Caco-2 (cell line): ENCODE results near the gene OSGEPL1. TPM values are rescaled to one million over a fixed set of nuclear protein-coding genes. Genes with fewer than 3 reads are reported as not detected.

Source experiments
- BruUV-seq: library from RNA; stranded (reverse); fragments of 400-500 nt; replicated peaks from 2 replicates; lab custom pipeline; 2021; lab: Mats Ljungman, UMichigan
- CTCF ChIA-PET: fragments of 300-600 bp; sonication (Branson Sonifier 250); formaldehyde crosslinking; loops from one replicate; lab custom pipeline; 2022; ENCODE audit warnings: antibody characterized with exemption; lab: Charles Lee
- POLR2A ChIA-PET: fragments of 300-600 bp; sonication (Branson Sonifier 250); formaldehyde crosslinking; loops from one replicate; lab custom pipeline; 2022; ENCODE audit warnings: antibody characterized with exemption; lab: Charles Lee
- DNase-seq, 2 experiments: peaks; one replicate each; pipeline versions ENCODE4 v3.0.0 to v3.0.0-alpha.2; 2020 to 2022
- H3K27me3 ChIP-seq: replicated peaks from 2 replicates; pipeline ENCODE4 v1.6.0; 2011; ENCODE audit warnings: low read length; ENCODE audit not compliant: control insufficient read depth, insufficient read depth
- H3K36me3 ChIP-seq: 2 replicates; pipeline ENCODE4 v1.5.1; 2011; ENCODE audit warnings: low read length; ENCODE audit not compliant: control insufficient read depth, insufficient read depth
- H3K4me1 ChIP-seq: fragments of 250-450 bp; sonication (Bioruptor Pico); 2 replicates; pipeline ENCODE4 v1.5.1; 2020; ENCODE audit warnings: mild to moderate bottlenecking
- H3K4me3 ChIP-seq: 2 replicates; pipeline ENCODE4 v1.5.1; 2011; ENCODE audit warnings: low read depth, mild to moderate bottlenecking, control low read depth, low read length
- H3K9me3 ChIP-seq: fragments of 250-450 bp; sonication (Bioruptor Pico); 2 replicates; pipeline ENCODE4 v1.5.1; 2020; ENCODE audit warnings: mild to moderate bottlenecking, moderate library complexity
- H3K27ac Mint-ChIP-seq: one replicate; pipeline ENCODE4 v1.8.0; 2022; ENCODE audit warnings: mixed read lengths; ENCODE audit not compliant: unreplicated experiment
- H3K27me3 Mint-ChIP-seq: one replicate; pipeline ENCODE4 v1.8.0; 2022; ENCODE audit warnings: mixed read lengths; ENCODE audit not compliant: insufficient read depth, unreplicated experiment
- H3K36me3 Mint-ChIP-seq: one replicate; pipeline ENCODE4 v1.8.0; 2022; ENCODE audit warnings: mild to moderate bottlenecking, mixed read lengths; ENCODE audit not compliant: insufficient read depth, unreplicated experiment
- H3K4me1 Mint-ChIP-seq: one replicate; pipeline ENCODE4 v1.8.0; 2022; ENCODE audit warnings: low read depth, mixed read lengths; ENCODE audit not compliant: unreplicated experiment
- H3K4me3 Mint-ChIP-seq: one replicate; pipeline ENCODE4 v1.8.0; 2022; ENCODE audit warnings: mild to moderate bottlenecking, moderate library complexity, mixed read lengths; ENCODE audit not compliant: unreplicated experiment
- H3K9me3 Mint-ChIP-seq: one replicate; pipeline ENCODE4 v1.8.0; 2022; ENCODE audit warnings: mixed read lengths; ENCODE audit not compliant: unreplicated experiment
- CTCF ChIP-seq, 2 experiments: fragments of 200-600 bp in 1 of 2; IDR thresholded peaks; 1 replicate in 1 of 2; 2 replicates in 1 of 2; pipeline versions ENCODE4 v1.5.1 to v1.8.0; 2011 to 2022; ENCODE audit warnings: antibody characterized with exemption in 1 of 2, control low read depth in 1 of 2, inconsistent platforms in 1 of 2, low read depth in 1 of 2, low read length in 1 of 2, mild to moderate bottlenecking in 1 of 2, moderate library complexity in 1 of 2; ENCODE audit not compliant: insufficient read depth in 1 of 2, severe bottlenecking in 1 of 2, unreplicated experiment in 1 of 2
- intact Hi-C: fragments of 100-400 bp; cut with micrococcal nuclease; formaldehyde crosslinking; loops from one replicate; pipeline ENCODE4 v1.10.0; 2022; ENCODE audit not compliant: unreplicated experiment
- total RNA-seq: library from RNA; stranded (reverse); gene quantifications from 2 replicates; pipeline ENCODE4 v1.2.3, GENCODE V29; 2022

The OSGEPL1 gene
- total RNA-seq, 1 experiment from 2014 or later = 5.0 TPM

GRCh38 chr2:189802396-189802912, 39.9 kb upstream of the OSGEPL1 start:
- peaks cover 3% of the 10 kb centered on the region; the same call in 1 of the 2 replicates for H3K36me3 ChIP-seq

GRCh38 chr2:189799531-189799930, 36.9 kb upstream of the OSGEPL1 start:
- Mint-ChIP-seq H3K9me3 (no peaks in the 10 kb centered on the region), H3K4me3 (no peak overlapping the region), H3K4me1 (no peaks in the 10 kb centered on the region), H3K27ac (no peak overlapping the region), H3K36me3 (peaks cover 6% of the 10 kb centered on the region), H3K27me3 (no peaks in the 10 kb centered on the region)
- POLR2A ChIA-PET = interaction anchor here (0.5 kb wide), 1 partner anchor 9 kb away, joined by 3 read pairs; no protein-coding TSS in a partner anchor
- no peak overlapping the region for H3K4me3 ChIP-seq
- no peaks in the 10 kb centered on the region for H3K4me1 ChIP-seq
- H3K36me3 ChIP-seq = peaks cover 3% of the 10 kb centered on the region; the same call in 1 of the 2 replicates
- no TSS peak for BruUV-seq
- H3K9me3 ChIP-seq = no peaks in the 10 kb centered on the region
- CTCF ChIA-PET = no interaction called here
- intact Hi-C loops = no loop called here
- TF ChIP-seq CTCF (IDR thresholded peaks at IDR 0.05; ENCODE audit: insufficient read depth in 1 of 2, low read depth in 1 of 2, low read length in 1 of 2, severe bottlenecking in 1 of 2, unreplicated experiment in 1 of 2) = no peak
- DNase-seq = no peak
- no peaks in the 10 kb centered on the region for H3K27me3 ChIP-seq

More at GRCh38 chr2:189802396-189802912, 39.9 kb upstream of the OSGEPL1 start:
- ChIA-PET POLR2A (no interaction called here), CTCF (no interaction called here)
- DNase-seq = no peak
- no TSS peak for BruUV-seq
- TF ChIP-seq CTCF (IDR thresholded peaks at IDR 0.05; ENCODE audit: insufficient read depth in 1 of 2, low read depth in 1 of 2, low read length in 1 of 2, severe bottlenecking in 1 of 2, unreplicated experiment in 1 of 2) = no peak
- Mint-ChIP-seq H3K27ac (no peak overlapping the region), H3K36me3 (peaks cover 6% of the 10 kb centered on the region), H3K4me1 (no peaks in the 10 kb centered on the region), H3K9me3 (no peaks in the 10 kb centered on the region), H3K27me3 (no peaks in the 10 kb centered on the region), H3K4me3 (no peak overlapping the region)
- H3K4me3 ChIP-seq = no peak overlapping the region
- H3K4me1 ChIP-seq = no peaks in the 10 kb centered on the region
- intact Hi-C loops = no loop called here
- no peaks in the 10 kb centered on the region for H3K9me3 ChIP-seq
- no peaks in the 10 kb centered on the region for H3K27me3 ChIP-seq

GRCh38 chr2:189799030-189799331, 36.4 kb upstream of the OSGEPL1 start:
- H3K4me3 Mint-ChIP-seq = no peak overlapping the region
- H3K9me3 Mint-ChIP-seq = no peaks in the 10 kb centered on the region
- TF ChIP-seq CTCF (IDR thresholded peaks at IDR 0.05; ENCODE audit: insufficient read depth in 1 of 2, low read depth in 1 of 2, low read length in 1 of 2, severe bottlenecking in 1 of 2, unreplicated experiment in 1 of 2) = no peak
- Histone ChIP-seq H3K27me3 (no peaks in the 10 kb centered on the region), H3K4me1 (no peaks in the 10 kb centered on the region), H3K9me3 (no peaks in the 10 kb centered on the region), H3K36me3 (peaks cover 3% of the 10 kb centered on the region; the same call in 1 of the 2 replicates), H3K4me3 (no peak overlapping the region)
- CTCF ChIA-PET = interaction anchor here (0.7 to 1.1 kb wide), 7 partner anchors 15 to 272 kb away, joined by 3 to 12 read pairs (median 6); partner anchors contain the start of genes ORMDL1, OSGEPL1 and PMS1
- no TSS peak for BruUV-seq
- H3K27ac Mint-ChIP-seq = no peak overlapping the region
- DNase-seq = no peak
- POLR2A ChIA-PET = interaction anchor here (0.7 kb wide), 1 partner anchor 15 kb away, joined by 3 read pairs; the partner anchor contains the start of genes ORMDL1 and PMS1
- peaks cover 12% of the 10 kb centered on the region for H3K36me3 Mint-ChIP-seq
- no peaks in the 10 kb centered on the region for H3K27me3 Mint-ChIP-seq
- intact Hi-C loops = no loop called here
- H3K4me1 Mint-ChIP-seq = no peaks in the 10 kb centered on the region
